Measurements from ENCODE around the gene RWDD4. TPM values are rescaled to one million over a fixed set of nuclear protein-coding genes. Genes with fewer than 3 reads are reported as not detected.
"Not testable (repeated sequence)": the region's sequence is repeated elsewhere in the genome, so short reads cannot be mapped to it uniquely, and the experiment has no call there.

RWDD4 gene
- total and polyA plus RNA-seq, 2 experiments from 2014 or later = 20.6 to 30.3 TPM

DNA sequence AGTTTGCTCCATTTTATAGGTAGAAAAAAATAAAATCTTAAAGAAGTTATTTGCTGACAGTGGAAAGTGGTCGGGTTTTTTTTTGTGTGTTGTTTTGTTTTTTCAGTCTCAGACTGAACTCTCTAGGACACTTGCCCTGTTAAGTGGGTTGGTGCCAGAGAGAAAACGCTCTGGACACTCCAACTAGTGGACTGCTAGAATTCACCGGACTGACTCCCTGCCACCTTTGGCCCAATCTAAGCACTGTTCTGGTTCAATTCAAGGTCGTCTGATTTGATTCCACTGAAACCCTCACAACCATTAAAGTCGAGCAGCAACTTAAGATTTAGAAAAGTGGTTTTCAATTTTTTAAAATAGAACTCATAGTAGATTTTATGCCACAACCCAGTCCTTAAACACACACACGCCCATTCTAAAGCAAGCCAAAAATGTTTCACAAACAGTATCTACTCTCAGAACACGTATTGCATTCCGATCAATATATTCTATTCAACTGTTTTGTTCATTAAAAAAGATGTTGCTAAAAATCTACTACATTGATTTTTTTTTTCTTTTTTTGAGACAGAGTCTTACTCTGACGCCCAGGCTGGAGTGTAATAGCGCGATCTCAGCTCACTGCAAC lies 27.3 kb downstream of the RWDD4 start:
- no peak for DNase-seq (ENCODE audit: low spot score)
- H4K20me1 ChIP-seq (ENCODE audit: insufficient read depth, poor library complexity, severe bottlenecking) = no peaks in the 10 kb centered on the region
- 93% methylated on average over 11 of the region's 11 CpGs for WGBS (ENCODE audit: low lambda C conversion rate, missing lambda C conversion rate)
- H3K79me2 ChIP-seq = no peaks in the 10 kb centered on the region
- H3K4me1 ChIP-seq (ENCODE audit: insufficient read depth) = no peaks in the 10 kb centered on the region
- H3K36me3 ChIP-seq (replicated peaks; ENCODE audit: insufficient read depth, low read depth) = no peaks in the 10 kb centered on the region
- H3K4me3 ChIP-seq = no peak overlapping the region
- H2AFZ ChIP-seq = no peak overlapping the region
- no peaks in the 10 kb centered on the region for H3K27me3 ChIP-seq
- no peaks in the 10 kb centered on the region for H3K9me3 ChIP-seq (ENCODE audit: low read depth)
- no peaks in the 10 kb centered on the region for H3K9me2 ChIP-seq (replicated peaks; ENCODE audit: insufficient read depth)
- TF ChIP-seq CTCF (IDR thresholded peaks at IDR 0.05; ENCODE audit: poor library complexity) = no peak
- no peak for TF ChIP-seq EZH2 (IDR thresholded peaks at IDR 0.05; ENCODE audit: borderline replicate concordance)
- no peak for TF ChIP-seq EZH2phosphoT487 (IDR thresholded peaks at IDR 0.05; ENCODE audit: low read depth, severe bottlenecking, unreplicated experiment)
- H3K27ac ChIP-seq = no peak overlapping the region
- H3K4me2 ChIP-seq = no peak overlapping the region

DNA sequence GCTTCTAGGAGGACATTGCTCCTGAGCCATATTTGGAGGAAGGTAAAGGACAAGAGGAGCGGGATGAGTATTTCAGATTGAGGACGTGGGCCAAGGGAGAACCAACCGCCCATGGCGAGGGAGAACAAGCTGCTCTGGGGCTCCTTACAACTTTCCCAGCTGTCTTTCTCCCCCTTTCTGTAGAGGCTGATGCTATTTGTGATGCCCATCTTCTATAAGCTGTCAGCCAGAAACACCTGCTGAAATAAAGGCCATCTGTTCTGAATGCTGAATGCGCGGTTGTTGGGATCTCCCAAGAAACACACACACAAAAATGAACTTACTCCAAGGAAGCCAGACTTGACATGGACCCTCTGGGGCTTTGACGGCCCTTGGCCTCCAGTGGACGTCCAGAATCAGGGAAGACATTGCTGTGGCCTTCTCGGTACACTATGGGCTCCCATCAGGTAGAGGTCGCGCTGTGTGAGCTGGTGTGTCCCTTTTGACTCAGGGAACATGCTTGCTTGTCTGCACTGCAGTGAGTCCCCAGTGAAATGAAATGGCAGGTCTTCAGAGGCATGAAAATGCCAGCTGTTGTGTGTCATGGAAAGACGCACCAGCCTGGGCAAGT lies 30.9 kb downstream of the RWDD4 start:
- H3K4me1 ChIP-seq (ENCODE audit: insufficient read depth) = no peaks in the 10 kb centered on the region
- H3K36me3 ChIP-seq (replicated peaks; ENCODE audit: insufficient read depth, low read depth) = no peaks in the 10 kb centered on the region
- no peak overlapping the region for H3K4me2 ChIP-seq
- TF ChIP-seq CTCF (IDR thresholded peaks at IDR 0.05; ENCODE audit: poor library complexity) = no peak
- no peak for TF ChIP-seq EZH2phosphoT487 (IDR thresholded peaks at IDR 0.05; ENCODE audit: low read depth, severe bottlenecking, unreplicated experiment)
- no peak for TF ChIP-seq EZH2 (IDR thresholded peaks at IDR 0.05; ENCODE audit: borderline replicate concordance)
- H3K27me3 ChIP-seq = no peaks in the 10 kb centered on the region
- no peaks in the 10 kb centered on the region for H3K79me2 ChIP-seq
- H3K9me3 ChIP-seq (ENCODE audit: low read depth) = no peaks in the 10 kb centered on the region
- no peak overlapping the region for H3K4me3 ChIP-seq
- H3K9me2 ChIP-seq (replicated peaks; ENCODE audit: insufficient read depth) = no peaks in the 10 kb centered on the region
- 98% methylated on average over 12 of the region's 12 CpGs for WGBS (ENCODE audit: low lambda C conversion rate, missing lambda C conversion rate)
- no peak for DNase-seq (ENCODE audit: low spot score)
- H4K20me1 ChIP-seq (ENCODE audit: insufficient read depth, poor library complexity, severe bottlenecking) = no peaks in the 10 kb centered on the region
- H3K27ac ChIP-seq = no peak overlapping the region
- H2AFZ ChIP-seq = no peak overlapping the region

DNA sequence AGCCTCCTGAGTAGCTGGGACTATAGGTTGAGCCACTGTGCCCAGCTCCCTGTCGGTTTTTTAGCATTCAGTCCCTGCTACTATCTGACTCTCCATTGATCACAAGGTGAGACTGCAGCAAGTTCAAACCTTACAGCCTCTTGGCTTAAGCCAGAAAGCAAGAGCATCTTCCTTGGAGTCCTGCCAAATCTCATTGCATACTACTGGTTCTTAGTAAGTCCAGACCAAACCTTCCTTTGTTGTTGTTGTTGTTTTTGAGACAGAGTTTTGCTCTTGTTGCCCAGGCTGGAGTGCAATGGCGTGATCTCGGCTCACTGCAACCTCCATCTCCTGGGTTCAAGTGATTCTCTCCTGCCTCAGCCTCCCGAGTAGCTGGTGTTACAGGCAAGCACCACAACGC lies 31.7 kb downstream of the RWDD4 start:
- not testable (repeated sequence) for H3K4me1 ChIP-seq (ENCODE audit: insufficient read depth); H2AFZ ChIP-seq; H3K9me2 ChIP-seq (replicated peaks; ENCODE audit: insufficient read depth); H3K36me3 ChIP-seq (replicated peaks; ENCODE audit: insufficient read depth, low read depth); DNase-seq (ENCODE audit: low spot score); H3K4me2 ChIP-seq; H3K79me2 ChIP-seq; H4K20me1 ChIP-seq (ENCODE audit: insufficient read depth, poor library complexity, severe bottlenecking); H3K27ac ChIP-seq; H3K9me3 ChIP-seq (ENCODE audit: low read depth); H3K27me3 ChIP-seq; H3K4me3 ChIP-seq
- 92% methylated on average over 5 of the region's 5 CpGs for WGBS (ENCODE audit: low lambda C conversion rate, missing lambda C conversion rate)

DNA sequence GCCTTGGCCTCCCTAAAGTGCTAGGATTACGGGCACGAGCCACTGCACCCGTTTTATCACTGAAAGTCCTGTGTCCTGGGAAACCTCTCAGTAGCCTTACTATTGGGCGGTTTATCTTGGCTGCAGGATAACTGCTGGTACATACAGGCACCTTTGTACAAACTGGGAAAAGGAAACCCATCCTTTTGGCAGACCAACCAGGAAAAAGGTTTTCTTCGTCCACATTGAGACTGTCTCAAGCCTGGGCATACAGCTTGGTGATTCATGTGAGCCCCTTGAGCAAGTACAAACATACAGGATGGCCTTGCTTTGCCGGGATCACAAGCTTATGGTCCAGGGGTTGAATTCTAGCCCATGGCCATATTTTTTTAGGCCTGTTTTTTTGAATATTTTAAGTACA lies 32.8 kb downstream of the RWDD4 start:
- no peaks in the 10 kb centered on the region for H3K79me2 ChIP-seq
- no peaks in the 10 kb centered on the region for H4K20me1 ChIP-seq (ENCODE audit: insufficient read depth, poor library complexity, severe bottlenecking)
- no peak for DNase-seq (ENCODE audit: low spot score)
- H3K27ac ChIP-seq = no peak overlapping the region
- no peak for TF ChIP-seq EZH2phosphoT487 (IDR thresholded peaks at IDR 0.05; ENCODE audit: low read depth, severe bottlenecking, unreplicated experiment)
- TF ChIP-seq CTCF (IDR thresholded peaks at IDR 0.05; ENCODE audit: poor library complexity) = no peak
- TF ChIP-seq EZH2 (IDR thresholded peaks at IDR 0.05; ENCODE audit: borderline replicate concordance) = no peak
- no peaks in the 10 kb centered on the region for H3K27me3 ChIP-seq
- H3K36me3 ChIP-seq (replicated peaks; ENCODE audit: insufficient read depth, low read depth) = no peaks in the 10 kb centered on the region
- H2AFZ ChIP-seq = no peak overlapping the region
- H3K9me2 ChIP-seq (replicated peaks; ENCODE audit: insufficient read depth) = no peaks in the 10 kb centered on the region
- H3K4me1 ChIP-seq (ENCODE audit: insufficient read depth) = no peaks in the 10 kb centered on the region
- 85% methylated on average over 6 of the region's 6 CpGs for WGBS (ENCODE audit: low lambda C conversion rate, missing lambda C conversion rate)
- H3K4me3 ChIP-seq = no peak overlapping the region
- H3K9me3 ChIP-seq (ENCODE audit: low read depth) = no peaks in the 10 kb centered on the region
- H3K4me2 ChIP-seq = no peak overlapping the region
